Neural progenitor cell (in vitro differentiated cells): ENCODE results near the gene USE1.

Experiments
- EZH2 ChIP-seq: fragments of 200-600 bp; sonication (generic); IDR thresholded peaks from 2 replicates; pipeline ENCODE4 v1.6.1; 2017; ENCODE audit warnings: antibody characterized with exemption, mild to moderate bottlenecking, moderate library complexity
- TF ChIP-seq, protein P1 (sequence below): fragments of 200-600 bp; sonication (generic); IDR thresholded peaks from 2 replicates; pipeline ENCODE4 v1.5.1; 2017; ENCODE audit warnings: antibody characterized with exemption, mild to moderate bottlenecking

- TF ChIP-seq, protein P1, sequence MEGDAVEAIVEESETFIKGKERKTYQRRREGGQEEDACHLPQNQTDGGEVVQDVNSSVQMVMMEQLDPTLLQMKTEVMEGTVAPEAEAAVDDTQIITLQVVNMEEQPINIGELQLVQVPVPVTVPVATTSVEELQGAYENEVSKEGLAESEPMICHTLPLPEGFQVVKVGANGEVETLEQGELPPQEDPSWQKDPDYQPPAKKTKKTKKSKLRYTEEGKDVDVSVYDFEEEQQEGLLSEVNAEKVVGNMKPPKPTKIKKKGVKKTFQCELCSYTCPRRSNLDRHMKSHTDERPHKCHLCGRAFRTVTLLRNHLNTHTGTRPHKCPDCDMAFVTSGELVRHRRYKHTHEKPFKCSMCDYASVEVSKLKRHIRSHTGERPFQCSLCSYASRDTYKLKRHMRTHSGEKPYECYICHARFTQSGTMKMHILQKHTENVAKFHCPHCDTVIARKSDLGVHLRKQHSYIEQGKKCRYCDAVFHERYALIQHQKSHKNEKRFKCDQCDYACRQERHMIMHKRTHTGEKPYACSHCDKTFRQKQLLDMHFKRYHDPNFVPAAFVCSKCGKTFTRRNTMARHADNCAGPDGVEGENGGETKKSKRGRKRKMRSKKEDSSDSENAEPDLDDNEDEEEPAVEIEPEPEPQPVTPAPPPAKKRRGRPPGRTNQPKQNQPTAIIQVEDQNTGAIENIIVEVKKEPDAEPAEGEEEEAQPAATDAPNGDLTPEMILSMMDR: no peak
- TF ChIP-seq EZH2: no peak
These were observed 12.7 kb downstream of the USE1 start for GRCh38 chr19:17227798-17228367.
